GM23338 (cell line): ENCODE data around the gene THUMPD3.

Experiments
- CREB1 ChIP-seq: fragments of 250-450 bp; sonication (Bioruptor Pico); IDR thresholded peaks from 2 replicates; pipeline ENCODE4 v1.5.0; 2020; ENCODE audit warnings: low read depth, mild to moderate bottlenecking, moderate library complexity
- EZH2 ChIP-seq: fragments of 200-600 bp; sonication (generic); IDR thresholded peaks from one replicate; pipeline ENCODE4 v1.8.0; 2017; ENCODE audit warnings: antibody characterized with exemption, mild to moderate bottlenecking, low read depth; ENCODE audit not compliant: unreplicated experiment
- EZH2phosphoT487 ChIP-seq: fragments of 200-600 bp; sonication (generic); IDR thresholded peaks from one replicate; pipeline ENCODE4 v1.8.1; 2018; ENCODE audit warnings: antibody characterized with exemption; ENCODE audit not compliant: unreplicated experiment
- POLR2AphosphoS5 ChIP-seq: IDR thresholded peaks from 2 replicates; pipeline ENCODE4 v1.6.1; 2016; ENCODE audit warnings: antibody characterized with exemption, low read depth
- ZNF114 ChIP-seq: fragments of 250-450 bp; sonication (Bioruptor Pico); IDR thresholded peaks from 2 replicates; pipeline ENCODE4 v1.5.0; 2020; ENCODE audit warnings: mild to moderate bottlenecking, moderate library complexity
- TF ChIP-seq, protein P1 (sequence below): IDR thresholded peaks from one replicate; pipeline ENCODE4 v1.6.1; 2018; ENCODE audit warnings: antibody characterized with exemption; ENCODE audit not compliant: unreplicated experiment
- TF ChIP-seq, protein P2 (sequence below), 2 experiments: fragments of 200-600 bp in 1 of 2; sonication (generic) in 1 of 2; conservative IDR thresholded peaks; 2 replicates each; pipeline versions ENCODE4 v1.5.1 to v1.6.1; 2016 to 2017; ENCODE audit warnings: antibody characterized with exemption in 2 of 2, low read depth in 2 of 2, mild to moderate bottlenecking in 2 of 2, moderate library complexity in 1 of 2
- TF ChIP-seq, protein P3 (sequence below): IDR thresholded peaks from 2 replicates; pipeline ENCODE4 v1.6.1; 2016; ENCODE audit warnings: antibody characterized with exemption

DNA sequence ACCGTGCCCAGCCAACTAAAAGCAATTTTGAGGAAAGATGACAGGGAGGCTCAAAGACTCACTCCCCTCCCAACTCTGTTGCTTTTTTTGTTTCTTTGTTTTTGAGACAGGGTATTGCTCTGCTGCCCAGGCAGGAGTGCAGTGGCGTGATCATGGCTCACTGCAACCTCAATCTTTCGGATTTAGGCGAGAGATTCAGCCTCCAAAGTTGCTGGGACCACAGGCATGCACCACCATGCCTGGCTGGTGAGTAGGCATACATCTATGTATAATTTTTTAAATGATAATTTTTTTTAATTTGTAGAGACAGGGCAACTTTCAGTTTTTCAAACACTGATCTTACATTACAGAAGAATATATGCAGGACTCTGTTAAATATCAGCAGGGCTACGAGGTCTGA, 15.8 kb upstream of the THUMPD3 start:
- TF ChIP-seq EZH2, result no peak
- TF ChIP-seq CREB1 (CRISPR knock-in tag), result no peak
- TF ChIP-seq, protein P1, sequence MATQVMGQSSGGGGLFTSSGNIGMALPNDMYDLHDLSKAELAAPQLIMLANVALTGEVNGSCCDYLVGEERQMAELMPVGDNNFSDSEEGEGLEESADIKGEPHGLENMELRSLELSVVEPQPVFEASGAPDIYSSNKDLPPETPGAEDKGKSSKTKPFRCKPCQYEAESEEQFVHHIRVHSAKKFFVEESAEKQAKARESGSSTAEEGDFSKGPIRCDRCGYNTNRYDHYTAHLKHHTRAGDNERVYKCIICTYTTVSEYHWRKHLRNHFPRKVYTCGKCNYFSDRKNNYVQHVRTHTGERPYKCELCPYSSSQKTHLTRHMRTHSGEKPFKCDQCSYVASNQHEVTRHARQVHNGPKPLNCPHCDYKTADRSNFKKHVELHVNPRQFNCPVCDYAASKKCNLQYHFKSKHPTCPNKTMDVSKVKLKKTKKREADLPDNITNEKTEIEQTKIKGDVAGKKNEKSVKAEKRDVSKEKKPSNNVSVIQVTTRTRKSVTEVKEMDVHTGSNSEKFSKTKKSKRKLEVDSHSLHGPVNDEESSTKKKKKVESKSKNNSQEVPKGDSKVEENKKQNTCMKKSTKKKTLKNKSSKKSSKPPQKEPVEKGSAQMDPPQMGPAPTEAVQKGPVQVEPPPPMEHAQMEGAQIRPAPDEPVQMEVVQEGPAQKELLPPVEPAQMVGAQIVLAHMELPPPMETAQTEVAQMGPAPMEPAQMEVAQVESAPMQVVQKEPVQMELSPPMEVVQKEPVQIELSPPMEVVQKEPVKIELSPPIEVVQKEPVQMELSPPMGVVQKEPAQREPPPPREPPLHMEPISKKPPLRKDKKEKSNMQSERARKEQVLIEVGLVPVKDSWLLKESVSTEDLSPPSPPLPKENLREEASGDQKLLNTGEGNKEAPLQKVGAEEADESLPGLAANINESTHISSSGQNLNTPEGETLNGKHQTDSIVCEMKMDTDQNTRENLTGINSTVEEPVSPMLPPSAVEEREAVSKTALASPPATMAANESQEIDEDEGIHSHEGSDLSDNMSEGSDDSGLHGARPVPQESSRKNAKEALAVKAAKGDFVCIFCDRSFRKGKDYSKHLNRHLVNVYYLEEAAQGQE, result no peak
- TF ChIP-seq, protein P2, sequence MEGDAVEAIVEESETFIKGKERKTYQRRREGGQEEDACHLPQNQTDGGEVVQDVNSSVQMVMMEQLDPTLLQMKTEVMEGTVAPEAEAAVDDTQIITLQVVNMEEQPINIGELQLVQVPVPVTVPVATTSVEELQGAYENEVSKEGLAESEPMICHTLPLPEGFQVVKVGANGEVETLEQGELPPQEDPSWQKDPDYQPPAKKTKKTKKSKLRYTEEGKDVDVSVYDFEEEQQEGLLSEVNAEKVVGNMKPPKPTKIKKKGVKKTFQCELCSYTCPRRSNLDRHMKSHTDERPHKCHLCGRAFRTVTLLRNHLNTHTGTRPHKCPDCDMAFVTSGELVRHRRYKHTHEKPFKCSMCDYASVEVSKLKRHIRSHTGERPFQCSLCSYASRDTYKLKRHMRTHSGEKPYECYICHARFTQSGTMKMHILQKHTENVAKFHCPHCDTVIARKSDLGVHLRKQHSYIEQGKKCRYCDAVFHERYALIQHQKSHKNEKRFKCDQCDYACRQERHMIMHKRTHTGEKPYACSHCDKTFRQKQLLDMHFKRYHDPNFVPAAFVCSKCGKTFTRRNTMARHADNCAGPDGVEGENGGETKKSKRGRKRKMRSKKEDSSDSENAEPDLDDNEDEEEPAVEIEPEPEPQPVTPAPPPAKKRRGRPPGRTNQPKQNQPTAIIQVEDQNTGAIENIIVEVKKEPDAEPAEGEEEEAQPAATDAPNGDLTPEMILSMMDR (conservative IDR thresholded peaks at IDR 0.05; ENCODE audit: low read depth in 2 of 2), result no peak
- TF ChIP-seq POLR2AphosphoS5, result no peak
- no peak for TF ChIP-seq EZH2phosphoT487
- TF ChIP-seq, protein P3, sequence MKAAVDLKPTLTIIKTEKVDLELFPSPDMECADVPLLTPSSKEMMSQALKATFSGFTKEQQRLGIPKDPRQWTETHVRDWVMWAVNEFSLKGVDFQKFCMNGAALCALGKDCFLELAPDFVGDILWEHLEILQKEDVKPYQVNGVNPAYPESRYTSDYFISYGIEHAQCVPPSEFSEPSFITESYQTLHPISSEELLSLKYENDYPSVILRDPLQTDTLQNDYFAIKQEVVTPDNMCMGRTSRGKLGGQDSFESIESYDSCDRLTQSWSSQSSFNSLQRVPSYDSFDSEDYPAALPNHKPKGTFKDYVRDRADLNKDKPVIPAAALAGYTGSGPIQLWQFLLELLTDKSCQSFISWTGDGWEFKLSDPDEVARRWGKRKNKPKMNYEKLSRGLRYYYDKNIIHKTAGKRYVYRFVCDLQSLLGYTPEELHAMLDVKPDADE, result no peak
- TF ChIP-seq ZNF114 (CRISPR knock-in tag), result no peak
